H1 (cell line): Measurements from ENCODE around the gene ARHGAP24. TPM values are rescaled to one million over a fixed set of nuclear protein-coding genes. Genes with fewer than 3 reads are reported as not detected.

Experiments used
- CTCF ChIA-PET: fragments of 300-600 bp; sonication (Branson Sonifier 250); formaldehyde crosslinking; loops from one replicate; lab custom pipeline; 2021; ENCODE audit not compliant: partially characterized antibody; lab: Charles Lee
- POLR2A ChIA-PET: fragments of 300-600 bp; sonication (Branson Sonifier 250); formaldehyde crosslinking; loops from one replicate; lab custom pipeline; 2021; ENCODE audit warnings: inconsistent platforms; ENCODE audit not compliant: partially characterized antibody; lab: Charles Lee
- DNase-seq, 2 experiments: peaks; one replicate each; pipeline versions ENCODE4 v3.0.0 to v3.0.0-alpha.2; 2010 to 2022; ENCODE audit warnings: low spot score in 2 of 2, low read depth in 1 of 2, mixed read lengths in 1 of 2
- FAIRE-seq: peaks from 2 replicates; lab custom pipeline; 2011; peaks lifted over from hg19 to GRCh38; lab: Jason Lieb, UNC
- H2AFZ ChIP-seq: 2 replicates; pipeline ENCODE4 v1.8.1; 2012; ENCODE audit warnings: low read length, inconsistent platforms
- H2AK5ac ChIP-seq: 2 replicates; pipeline ENCODE4 v1.6.1; 2013; ENCODE audit warnings: low read depth, low read length
- H2BK120ac ChIP-seq: replicated peaks from 2 replicates; pipeline ENCODE3; 2013; ENCODE audit warnings: low read depth, low read length, inconsistent platforms
- H2BK12ac ChIP-seq: 2 replicates; pipeline ENCODE4 v1.6.1; 2013; ENCODE audit warnings: low read depth, low read length
- H2BK15ac ChIP-seq: 2 replicates; pipeline ENCODE4 v1.6.1; 2013; ENCODE audit warnings: low read length
- H2BK20ac ChIP-seq: 2 replicates; pipeline ENCODE4 v1.6.1; 2013; ENCODE audit warnings: low read length
- H2BK5ac ChIP-seq: 2 replicates; pipeline ENCODE4 v1.6.1; 2013; ENCODE audit warnings: low read depth, low read length
- H3K14ac ChIP-seq: 2 replicates; pipeline ENCODE4 v1.6.1; 2013; ENCODE audit warnings: inconsistent platforms; ENCODE audit not compliant: insufficient read length
- H3K18ac ChIP-seq: 2 replicates; pipeline ENCODE4 v1.6.1; 2013; ENCODE audit warnings: low read length; ENCODE audit errors: extremely low read depth
- H3K23ac ChIP-seq: 2 replicates; pipeline ENCODE4 v1.6.1; 2013; ENCODE audit warnings: inconsistent platforms; ENCODE audit not compliant: insufficient read length
- H3K23me2 ChIP-seq: 2 replicates; pipeline ENCODE4 v1.6.1; 2013; ENCODE audit warnings: low read depth, low read length
- H3K27ac ChIP-seq: 2 replicates; pipeline ENCODE4 v1.6.1; 2011; ENCODE audit warnings: low read depth, low read length, inconsistent platforms
- H3K27me3 ChIP-seq, 4 experiments: replicated peaks in 1 of 4; 1 replicate in 1 of 4; 2 replicates in 3 of 4; pipeline versions ENCODE4 v1.6.1 to v1.8.1; 2011 to 2013; ENCODE audit warnings: low read length in 3 of 4, mild to moderate bottlenecking in 3 of 4, inconsistent platforms in 2 of 4, mixed read lengths in 2 of 4, moderate library complexity in 1 of 4; ENCODE audit not compliant: control insufficient read depth in 3 of 4, insufficient read depth in 3 of 4; ENCODE audit errors: extremely low read depth in 1 of 4
- H3K36me3 ChIP-seq, 4 experiments: 2 replicates each; pipeline versions ENCODE4 v1.6.1 to v1.8.1; 2011 to 2013; ENCODE audit warnings: mild to moderate bottlenecking in 4 of 4, low read length in 3 of 4, moderate library complexity in 2 of 4, control low read depth in 1 of 4, inconsistent platforms in 1 of 4; ENCODE audit not compliant: insufficient read depth in 4 of 4, control insufficient read depth in 2 of 4
- H3K4ac ChIP-seq: replicated peaks from 2 replicates; pipeline ENCODE3; 2013; ENCODE audit warnings: low read length, low read depth, mixed read lengths, inconsistent platforms; ENCODE audit not compliant: insufficient read length
- H3K4me1 ChIP-seq, 4 experiments: replicated peaks in 1 of 4; 1 replicate in 1 of 4; 2 replicates in 3 of 4; pipeline versions ENCODE4 v1.6.1 to v1.8.1; 2011 to 2013; ENCODE audit warnings: low read length in 3 of 4, inconsistent platforms in 2 of 4, mixed read lengths in 1 of 4; ENCODE audit not compliant: insufficient read depth in 4 of 4, control insufficient read depth in 3 of 4
- H3K4me2 ChIP-seq, 2 experiments: 2 replicates each; pipeline versions ENCODE4 v1.6.1 to v1.8.1; 2011 to 2013; ENCODE audit warnings: low read depth in 2 of 2, low read length in 2 of 2, control low read depth in 1 of 2, inconsistent platforms in 1 of 2, mild to moderate bottlenecking in 1 of 2; ENCODE audit not compliant: insufficient read depth in 1 of 2
- H3K4me3 ChIP-seq, 4 experiments: fragments of 200-600, 300-600 bp in 1 of 4; sonication (generic), shearing (Covaris generic), sonication (Bioruptor Twin) in 1 of 4; 2 replicates each; pipeline versions ENCODE4 v1.5.1 to v1.8.1; 2011 to 2016; ENCODE audit warnings: low read length in 4 of 4, low read depth in 3 of 4, control low read depth in 2 of 4, inconsistent platforms in 2 of 4, mild to moderate bottlenecking in 2 of 4, mixed read lengths in 1 of 4, moderate library complexity in 1 of 4; ENCODE audit not compliant: insufficient read depth in 2 of 4; ENCODE audit errors: extremely low read depth in 1 of 4
- H3K56ac ChIP-seq: replicated peaks from 2 replicates; pipeline ENCODE3; 2013; ENCODE audit warnings: low read depth, mild to moderate bottlenecking, mixed read lengths, low read length, inconsistent platforms; ENCODE audit not compliant: insufficient read length
- H3K79me1 ChIP-seq: 2 replicates; pipeline ENCODE4 v1.6.1; 2013; ENCODE audit warnings: low read depth, low read length, control low read depth
- H3K79me2 ChIP-seq, 2 experiments: 2 replicates each; pipeline versions ENCODE4 v1.6.1 to v1.8.1; 2012 to 2013; ENCODE audit warnings: low read length in 2 of 2, mild to moderate bottlenecking in 2 of 2, inconsistent platforms in 1 of 2; ENCODE audit not compliant: insufficient read depth in 2 of 2, control insufficient read depth in 1 of 2
- H3K9ac ChIP-seq, 4 experiments: replicated peaks in 1 of 4; 1 replicate in 1 of 4; 2 replicates in 3 of 4; pipeline versions ENCODE4 v1.6.1 to v1.8.1; 2011 to 2013; ENCODE audit warnings: low read depth in 3 of 4, low read length in 3 of 4, control low read depth in 2 of 4, mild to moderate bottlenecking in 2 of 4, moderate library complexity in 2 of 4, inconsistent platforms in 1 of 4; ENCODE audit errors: extremely low read depth in 1 of 4
- H3K9me3 ChIP-seq, 2 experiments: 2 replicates each; pipeline versions ENCODE4 v1.6.1 to v1.8.1; 2012 to 2013; ENCODE audit warnings: mild to moderate bottlenecking in 2 of 2, moderate library complexity in 2 of 2, control low read depth in 1 of 2, inconsistent platforms in 1 of 2, low read depth in 1 of 2, low read length in 1 of 2, mixed read lengths in 1 of 2; ENCODE audit not compliant: insufficient read depth in 2 of 2
- H4K20me1 ChIP-seq, 2 experiments: replicated peaks in 1 of 2; 2 replicates each; pipeline versions ENCODE3 to v1.8.1; 2011 to 2013; ENCODE audit warnings: inconsistent platforms in 2 of 2, low read length in 2 of 2, mild to moderate bottlenecking in 1 of 2; ENCODE audit not compliant: insufficient read depth in 2 of 2, control insufficient read depth in 1 of 2
- H4K5ac ChIP-seq: 2 replicates; pipeline ENCODE4 v1.6.1; 2013; ENCODE audit warnings: low read length, low read depth, mixed read lengths, inconsistent platforms; ENCODE audit not compliant: insufficient read length
- H4K8ac ChIP-seq: 2 replicates; pipeline ENCODE4 v1.8.0; 2013; ENCODE audit warnings: mild to moderate bottlenecking, moderate library complexity, low read length, inconsistent platforms; ENCODE audit not compliant: insufficient read depth; ENCODE audit errors: extremely low read depth
- H4K91ac ChIP-seq: replicated peaks from 2 replicates; pipeline ENCODE3; 2013; ENCODE audit warnings: low read length, mixed read lengths, inconsistent platforms; ENCODE audit not compliant: insufficient read length
- RBBP5 ChIP-seq: IDR thresholded peaks from 2 replicates; pipeline ENCODE4 v1.7.1; 2012; ENCODE audit warnings: low read depth, mild to moderate bottlenecking, inconsistent platforms, low read length, moderate library complexity, borderline replicate concordance
- RFX5 ChIP-seq: IDR thresholded peaks from 2 replicates; pipeline ENCODE4 v1.6.1; 2011; ENCODE audit warnings: low read depth, low read length, improper control_type of control experiment, borderline replicate concordance
- WGBS, 2 experiments: shearing (Covaris generic) in 1 of 2; methylation state at CpG; one replicate each; pipeline versions ENCODE4 v1.1.6 to v1.1.7; 2013 to 2015; ENCODE audit warnings: low lambda C conversion rate in 2 of 2, mixed read lengths in 2 of 2, inconsistent platforms in 1 of 2, low coverage in 1 of 2, missing lambda C conversion rate in 1 of 2; ENCODE audit not compliant: insufficient replicate concordance in 2 of 2, insufficient coverage in 1 of 2, insufficient read length in 1 of 2; ENCODE audit errors: extremely low coverage in 1 of 2, missing lambda C conversion rate in 1 of 2; 5-methylcytosine and 5-hydroxymethylcytosine counted together
- polyA plus RNA-seq, 7 experiments: library from polyadenylated mRNA; depleted of rRNA in 3 of 7; stranded (reverse) in 5 of 7; unstranded in 2 of 7; fragments of >200 nt in 5 of 7; fragments of 200-250 nt in 2 of 7; gene quantifications; 1 replicate in 5 of 7; 2 replicates in 1 of 7; 4 replicates in 1 of 7; pipeline versions ENCODE4 v1.2.1 to v1.2.3, GENCODE V29; 2011 to 2013; ENCODE audit warnings: missing spikeins in 2 of 7, mixed read lengths in 2 of 7
- total RNA-seq: library from RNA; stranded (reverse); fragmentation: NEBNext Ultra II Directional; extraction: Animal tissue kit (Norgen Biotek cat#: 25700); gene quantifications from 2 replicates; pipeline ENCODE4 v1.2.1, GENCODE V29; 2021
- TF ChIP-seq, protein P1 (sequence below): IDR thresholded peaks from 2 replicates; pipeline ENCODE4 v1.6.1; 2012; ENCODE audit warnings: inconsistent platforms

The ARHGAP24 gene
- total and polyA plus RNA-seq, 2 of the 8 experiments (the other 6 are each of a cell fraction or from before 2014, with no cell fraction given) = 0.08 to 0.50 TPM

DNA sequence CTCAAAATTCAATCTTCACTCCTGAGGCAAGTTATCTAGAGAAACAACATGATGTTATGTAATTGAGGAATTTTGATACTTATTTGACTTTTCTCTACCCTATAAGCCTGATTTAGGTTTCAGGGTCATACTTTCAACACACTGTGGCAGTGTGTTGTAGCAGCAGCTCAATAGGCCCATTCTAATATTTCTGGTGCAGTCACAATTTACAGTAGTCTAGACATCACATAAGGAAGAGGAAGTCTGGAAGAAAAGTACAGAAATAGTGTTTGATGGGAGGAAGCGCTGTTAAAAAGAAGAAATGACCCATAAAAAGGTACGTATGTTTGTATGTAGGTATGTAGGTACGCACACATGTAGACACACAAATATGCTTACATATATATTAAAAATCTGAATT lies 194.3 kb downstream of the ARHGAP24 start:
- Histone ChIP-seq H3K23me2 (no peaks in the 10 kb centered on the region), H3K9me3 (peaks cover 9 to 14% of the 10 kb centered on the region in 2 experiments), H4K91ac (no peak overlapping the region), H2AFZ (no peak overlapping the region), H4K5ac (no peak overlapping the region), H2BK120ac (no peak overlapping the region), H3K9ac (no peak overlapping the region), H3K79me1 (no peaks in the 10 kb centered on the region), H2BK5ac (no peak overlapping the region), H2AK5ac (no peak overlapping the region), H3K4me2 (no peak overlapping the region), H3K14ac (no peak overlapping the region), H4K8ac (no peak overlapping the region), H2BK12ac (no peak overlapping the region), H3K4me1 (peaks cover 0 to 5% (median 2%) of the 10 kb centered on the region in 4 experiments; a peak in 2 of 7 replicates), H3K4me3 (no peak overlapping the region), H3K18ac (no peak overlapping the region), H3K36me3 (no peaks in the 10 kb centered on the region; a peak in 1 of 8 replicates), H3K4ac (no peak overlapping the region), H3K27me3 (no peaks in the 10 kb centered on the region; a peak in 1 of 7 replicates), H3K23ac (no peak overlapping the region), H3K79me2 (no peaks in the 10 kb centered on the region), H3K27ac (no peak overlapping the region), H4K20me1 (no peaks in the 10 kb centered on the region), H3K56ac (no peak overlapping the region), H2BK20ac (no peak overlapping the region), H2BK15ac (no peak overlapping the region)
- ChIA-PET POLR2A (no interaction called here), CTCF (interaction anchor here (0.6 kb wide), 1 partner anchor 1435 kb away, joined by 3 read pairs; no protein-coding TSS in a partner anchor)
- no peak for DNase-seq
- no peak for FAIRE-seq
- WGBS, 2 experiments = 96% methylated on average over 3 of the region's 3 CpGs; no CpG with 5 or more reads in 1 of the 2 experiments
- TF ChIP-seq RFX5 = no peak
- no peak for TF ChIP-seq RBBP5
- TF ChIP-seq, protein P1, sequence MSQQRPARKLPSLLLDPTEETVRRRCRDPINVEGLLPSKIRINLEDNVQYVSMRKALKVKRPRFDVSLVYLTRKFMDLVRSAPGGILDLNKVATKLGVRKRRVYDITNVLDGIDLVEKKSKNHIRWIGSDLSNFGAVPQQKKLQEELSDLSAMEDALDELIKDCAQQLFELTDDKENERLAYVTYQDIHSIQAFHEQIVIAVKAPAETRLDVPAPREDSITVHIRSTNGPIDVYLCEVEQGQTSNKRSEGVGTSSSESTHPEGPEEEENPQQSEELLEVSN = no peak
